ENCODE measurements around the gene DYNLT4.
"Not testable (repeated sequence)": the region's sequence is repeated elsewhere in the genome, so short reads cannot be mapped to it uniquely, and the experiment has no call there.

Gene DYNLT4

GRCh38 chr1:44811234-44811633, 4.1 kb upstream of the DYNLT4 start:
- no peak for DNase-seq (ENCODE audit: insufficient read length, low spot score)
- FAIRE-seq, result no peak

GRCh38 chr1:44810762-44811105, 3.6 kb upstream of the DYNLT4 start:
- not testable (repeated sequence) for DNase-seq (ENCODE audit: insufficient read length, low spot score)
- FAIRE-seq, result peak; percentile 8

- peak; percentile 84 for FAIRE-seq
- no peak for DNase-seq (ENCODE audit: insufficient read length, low spot score)
These were observed 3.1 kb upstream of the DYNLT4 start for GRCh38 chr1:44810101-44810761.

GRCh38 chr1:44808938-44809917, 2.1 kb upstream of the DYNLT4 start:
- DNase-seq (ENCODE audit: insufficient read length, low spot score), result peak; percentile 82
- peak; percentile 97 for FAIRE-seq

- DNase-seq (ENCODE audit: insufficient read length, low spot score) (no peak), FAIRE-seq (no peak)
These were observed 1.1 kb upstream of the DYNLT4 start, which contains the start of gene BTBD19 for GRCh38 chr1:44808063-44808937. TSS of gene BTBD19 (plus strand) at chr1:44808523. CDS start at chr1:44808821, 298 bp downstream.

- FAIRE-seq, result peak; percentile 96
- peak; percentile 77 for DNase-seq (ENCODE audit: insufficient read length, low spot score)
These were observed 362 bp upstream of the DYNLT4 start for GRCh38 chr1:44807364-44808062.

GRCh38 chr1:44806025-44806703, 987 bp downstream of the DYNLT4 start:
- FAIRE-seq, result no peak
- no peak for DNase-seq (ENCODE audit: insufficient read length, low spot score)

GRCh38 chr1:44805311-44806024, 1.7 kb downstream of the DYNLT4 start:
- DNase-seq (ENCODE audit: insufficient read length, low spot score), result no peak
- no peak for FAIRE-seq

GRCh38 chr1:44803312-44804095, 3.6 kb downstream of the DYNLT4 start:
- no peak for DNase-seq (ENCODE audit: insufficient read length, low spot score)
- FAIRE-seq, result no peak

GRCh38 chr1:44803062-44803311, 4.2 kb downstream of the DYNLT4 start:
- FAIRE-seq, result no peak
- DNase-seq (ENCODE audit: insufficient read length, low spot score), result no peak

GRCh38 chr1:44802306-44803061, 4.7 kb downstream of the DYNLT4 start:
- FAIRE-seq, result no peak
- DNase-seq (ENCODE audit: insufficient read length, low spot score), result no peak

- FAIRE-seq, result peak; percentile 82
- DNase-seq (ENCODE audit: insufficient read length, low spot score), result no peak
These were observed 5.5 kb downstream of the DYNLT4 start for GRCh38 chr1:44801491-44802305.

GRCh38 chr1:44799770-44800584, 7.2 kb downstream of the DYNLT4 start, which contains the start of gene PLK3:
TSS of gene PLK3 (plus strand) at chr1:44800377. CDS start at chr1:44800464, 87 bp downstream.
- FAIRE-seq (peak; percentile 99), DNase-seq (ENCODE audit: insufficient read length, low spot score) (peak; percentile 96)

- peak; percentile 64 for FAIRE-seq
- no peak for DNase-seq (ENCODE audit: insufficient read length, low spot score)
These were observed 8.4 kb downstream of the DYNLT4 start for GRCh38 chr1:44798481-44799365.

- not testable (repeated sequence) for DNase-seq (ENCODE audit: insufficient read length, low spot score); FAIRE-seq
These were observed 9.3 kb downstream of the DYNLT4 start for GRCh38 chr1:44797886-44798285.
